Activated T-helper 2 cell treated with anti-CD3 and anti-CD28 coated beads, Interferon-gamma antibody, Interleukin-2, Interleukin-4, amounts not matched to agents 10 μg/mL and 5 μg/mL and 100 μg/mL, durations not matched to agents 14 hours and 24 hours and 36 hours (primary cell): ENCODE data around the gene TMEM74B. TPM values are rescaled to one million over a fixed set of nuclear protein-coding genes. Genes with fewer than 3 reads are reported as not detected.

Source experiments
- DNase-seq: peaks from one replicate; pipeline ENCODE4 v3.0.0; 2021; ENCODE audit warnings: low spot score
- H3K27ac Mint-ChIP-seq: one replicate; pipeline ENCODE4 v1.8.0; 2021; ENCODE audit warnings: mixed read lengths
- H3K27me3 Mint-ChIP-seq: one replicate; pipeline ENCODE4 v1.8.0; 2021; ENCODE audit warnings: low read depth, mixed read lengths
- H3K36me3 Mint-ChIP-seq: one replicate; pipeline ENCODE4 v1.8.0; 2021; ENCODE audit warnings: low read depth, mixed read lengths
- H3K4me1 Mint-ChIP-seq: one replicate; pipeline ENCODE4 v1.8.0; 2021; ENCODE audit warnings: low read depth, mixed read lengths
- H3K4me3 Mint-ChIP-seq: one replicate; pipeline ENCODE4 v1.8.0; 2021; ENCODE audit warnings: low read depth, mild to moderate bottlenecking, moderate library complexity, mixed read lengths
- H3K9me3 Mint-ChIP-seq: one replicate; pipeline ENCODE4 v1.8.0; 2021; ENCODE audit warnings: mixed read lengths
- intact Hi-C: fragments of 100-400 bp; cut with micrococcal nuclease; formaldehyde crosslinking; loops from one replicate; pipeline ENCODE4 v1.15.1; 2023
- total RNA-seq: library from RNA; stranded (reverse); gene quantifications from 2 replicates; pipeline ENCODE4 v1.2.3, GENCODE V29; 2022

TMEM74B gene
- total RNA-seq, 1 donor from 2014 or later, result 1.6 TPM

GRCh38 chr20:1185316-1185741 lies 548 bp upstream of the TMEM74B start:
- no peak overlapping the region for H3K27ac Mint-ChIP-seq
- H3K4me3 Mint-ChIP-seq, result no peak overlapping the region
- H3K4me1 Mint-ChIP-seq, result peaks cover 8% of the 10 kb centered on the region
- intact Hi-C loops, result no loop called here
- DNase-seq, result no peak
- peaks cover 35% of the 10 kb centered on the region for H3K27me3 Mint-ChIP-seq
- no peaks in the 10 kb centered on the region for H3K36me3 Mint-ChIP-seq
- no peaks in the 10 kb centered on the region for H3K9me3 Mint-ChIP-seq

GRCh38 chr20:1184260-1184637 lies 532 bp downstream of the TMEM74B start:
- DNase-seq, result no peak
- H3K27me3 Mint-ChIP-seq, result peaks cover 28% of the 10 kb centered on the region
- H3K36me3 Mint-ChIP-seq, result no peaks in the 10 kb centered on the region
- H3K4me3 Mint-ChIP-seq, result peak overlapping the region; percentile 69
- intact Hi-C loops, result no loop called here
- H3K9me3 Mint-ChIP-seq, result no peaks in the 10 kb centered on the region
- no peak overlapping the region for H3K27ac Mint-ChIP-seq
- H3K4me1 Mint-ChIP-seq, result peaks cover 8% of the 10 kb centered on the region

GRCh38 chr20:1183153-1183552 lies 1.6 kb downstream of the TMEM74B start:
- Mint-ChIP-seq H3K36me3 (no peaks in the 10 kb centered on the region), H3K9me3 (no peaks in the 10 kb centered on the region), H3K4me3 (no peak overlapping the region), H3K27me3 (peaks cover 28% of the 10 kb centered on the region), H3K27ac (no peak overlapping the region), H3K4me1 (peaks cover 8% of the 10 kb centered on the region)
- no peak for DNase-seq
- intact Hi-C loops, result no loop called here

GRCh38 chr20:1182106-1182505 lies 2.7 kb downstream of the TMEM74B start:
- Mint-ChIP-seq H3K4me3 (no peak overlapping the region), H3K27me3 (peaks cover 28% of the 10 kb centered on the region), H3K4me1 (peaks cover 8% of the 10 kb centered on the region), H3K27ac (no peak overlapping the region), H3K9me3 (no peaks in the 10 kb centered on the region), H3K36me3 (no peaks in the 10 kb centered on the region)
- no peak for DNase-seq
- intact Hi-C loops, result no loop called here

GRCh38 chr20:1180949-1181348 lies 3.8 kb downstream of the TMEM74B start:
- intact Hi-C loops, result no loop called here
- DNase-seq, result no peak
- H3K27ac Mint-ChIP-seq, result no peak overlapping the region
- H3K36me3 Mint-ChIP-seq, result no peaks in the 10 kb centered on the region
- H3K4me3 Mint-ChIP-seq, result no peak overlapping the region
- H3K9me3 Mint-ChIP-seq, result no peaks in the 10 kb centered on the region
- peaks cover 6% of the 10 kb centered on the region for H3K4me1 Mint-ChIP-seq
- H3K27me3 Mint-ChIP-seq, result peaks cover 25% of the 10 kb centered on the region

- intact Hi-C loops, result no loop called here
- Mint-ChIP-seq H3K9me3 (no peaks in the 10 kb centered on the region), H3K27me3 (peaks cover 12% of the 10 kb centered on the region), H3K4me3 (no peak overlapping the region), H3K4me1 (no peaks in the 10 kb centered on the region), H3K36me3 (peaks cover 5% of the 10 kb centered on the region), H3K27ac (no peak overlapping the region)
- DNase-seq, result no peak
These were observed 6.2 kb downstream of the TMEM74B start for GRCh38 chr20:1178623-1179022.

GRCh38 chr20:1178103-1178502 lies 6.7 kb downstream of the TMEM74B start:
- Mint-ChIP-seq H3K4me3 (no peak overlapping the region), H3K36me3 (peaks cover 5% of the 10 kb centered on the region), H3K4me1 (no peaks in the 10 kb centered on the region), H3K9me3 (no peaks in the 10 kb centered on the region), H3K27me3 (peaks cover 7% of the 10 kb centered on the region), H3K27ac (no peak overlapping the region)
- no peak for DNase-seq
- intact Hi-C loops, result no loop called here

- H3K4me1 Mint-ChIP-seq, result no peaks in the 10 kb centered on the region
- intact Hi-C loops, result no loop called here
- H3K27ac Mint-ChIP-seq, result no peak overlapping the region
- no peaks in the 10 kb centered on the region for H3K9me3 Mint-ChIP-seq
- H3K27me3 Mint-ChIP-seq, result peaks cover 3% of the 10 kb centered on the region
- H3K36me3 Mint-ChIP-seq, result peaks cover 5% of the 10 kb centered on the region
- H3K4me3 Mint-ChIP-seq, result no peak overlapping the region
- no peak for DNase-seq
These were observed 7.1 kb downstream of the TMEM74B start for GRCh38 chr20:1177680-1178079.

- Mint-ChIP-seq H3K27ac (no peak overlapping the region), H3K36me3 (peaks cover 19% of the 10 kb centered on the region), H3K4me1 (no peaks in the 10 kb centered on the region), H3K27me3 (no peaks in the 10 kb centered on the region), H3K9me3 (no peaks in the 10 kb centered on the region), H3K4me3 (no peak overlapping the region)
- intact Hi-C loops, result no loop called here
- no peak for DNase-seq
These were observed 10.0 kb downstream of the TMEM74B start for GRCh38 chr20:1174787-1175186.

- no peak overlapping the region for H3K27ac Mint-ChIP-seq
- intact Hi-C loops, result no loop called here
These were observed 11.1 kb downstream of the TMEM74B start for GRCh38 chr20:1173698-1174097.

GRCh38 chr20:1171461-1172093 lies 13.2 kb downstream of the TMEM74B start:
- Mint-ChIP-seq H3K27ac (no peak overlapping the region), H3K27me3 (no peaks in the 10 kb centered on the region), H3K4me1 (no peaks in the 10 kb centered on the region), H3K36me3 (peaks cover 48% of the 10 kb centered on the region), H3K4me3 (no peak overlapping the region), H3K9me3 (no peaks in the 10 kb centered on the region)
- no peak for DNase-seq
- intact Hi-C loops, result no loop called here

More at GRCh38 chr20:1173698-1174097, 11.1 kb downstream of the TMEM74B start:
- Mint-ChIP-seq H3K27me3 (no peaks in the 10 kb centered on the region), H3K36me3 (peaks cover 28% of the 10 kb centered on the region), H3K4me3 (no peak overlapping the region), H3K9me3 (no peaks in the 10 kb centered on the region), H3K4me1 (no peaks in the 10 kb centered on the region)
- no peak for DNase-seq

- no peaks in the 10 kb centered on the region for H3K9me3 Mint-ChIP-seq
- intact Hi-C loops, result no loop called here
- peaks cover 66% of the 10 kb centered on the region for H3K36me3 Mint-ChIP-seq
- H3K4me1 Mint-ChIP-seq, result peaks cover 1% of the 10 kb centered on the region
- H3K27ac Mint-ChIP-seq, result no peak overlapping the region
- DNase-seq, result no peak
- H3K27me3 Mint-ChIP-seq, result no peaks in the 10 kb centered on the region
- no peak overlapping the region for H3K4me3 Mint-ChIP-seq
These were observed 15.6 kb downstream of the TMEM74B start for GRCh38 chr20:1169224-1169623.

GRCh38 chr20:1166948-1167720 lies 17.6 kb downstream of the TMEM74B start:
- intact Hi-C loops, result no loop called here
- Mint-ChIP-seq H3K27me3 (no peaks in the 10 kb centered on the region), H3K27ac (no peak overlapping the region), H3K4me3 (no peak overlapping the region), H3K36me3 (peaks cover 77% of the 10 kb centered on the region), H3K4me1 (peaks cover 1% of the 10 kb centered on the region), H3K9me3 (no peaks in the 10 kb centered on the region)
- no peak for DNase-seq
